Omental fat pad (tissue), 4 donors: ENCODE measurements around the gene BRD9. TPM values are rescaled to one million over a fixed set of nuclear protein-coding genes. Genes with fewer than 3 reads are reported as not detected.

ENCODE experiments used
- ATAC-seq: fragments of 150-250 bp; one replicate; pipeline ENCODE4 v1.9.1; 2016; ENCODE audit warnings: mild to moderate bottlenecking, moderate library complexity; ENCODE audit not compliant: low FRiP score
- DNase-seq: peaks from one replicate; pipeline ENCODE4 v3.0.0-alpha.2; 2019; ENCODE audit warnings: low spot score
- total RNA-seq, 4 donors: library from RNA; depleted of rRNA; stranded (reverse); fragments of >200 nt; gene quantifications; one replicate each; pipeline ENCODE4 v1.1.0, GENCODE V29; 2016
- TF ChIP-seq, protein P1 (sequence below), 3 donors: fragments of 450-650 bp; IDR thresholded peaks; one replicate each; pipeline ENCODE4 v1.5.1; 2016 to 2017; ENCODE audit warnings: antibody characterized with exemption in 3 of 3, mild to moderate bottlenecking in 3 of 3, moderate library complexity in 2 of 3

BRD9 gene
- total RNA-seq, 4 donors from 2014 or later: 24.0 to 53.2 (median 36.7) TPM

DNA sequence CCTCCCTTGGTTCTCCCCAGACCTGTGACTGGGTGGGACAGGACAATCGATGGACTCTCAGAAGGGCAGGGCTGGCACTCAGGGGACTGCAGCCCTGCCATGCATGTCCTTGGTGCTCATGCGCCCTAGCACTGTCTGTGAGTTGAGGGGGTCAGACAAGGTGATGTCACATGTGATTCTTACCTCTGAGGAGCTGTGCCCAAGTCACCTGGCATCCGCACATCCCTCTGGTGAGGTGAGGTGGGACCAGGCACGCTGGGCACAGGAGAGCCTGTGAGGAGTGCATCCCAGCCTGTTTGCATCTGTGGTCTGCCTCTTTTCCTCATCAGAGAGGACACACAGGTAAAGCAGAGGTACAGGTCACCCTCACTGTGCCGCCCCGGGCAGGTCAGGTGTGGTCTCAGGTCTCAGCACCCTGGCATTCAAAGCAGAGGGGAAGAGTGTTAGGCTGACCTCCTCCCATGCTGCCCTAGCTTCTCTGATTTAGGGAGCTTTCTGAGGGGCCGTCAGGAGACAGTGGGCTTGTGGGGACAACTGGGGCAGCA lies 14.8 kb upstream of the BRD9 start:
- DNase-seq (no peak), ATAC-seq (no peak)
- TF ChIP-seq, protein P1, sequence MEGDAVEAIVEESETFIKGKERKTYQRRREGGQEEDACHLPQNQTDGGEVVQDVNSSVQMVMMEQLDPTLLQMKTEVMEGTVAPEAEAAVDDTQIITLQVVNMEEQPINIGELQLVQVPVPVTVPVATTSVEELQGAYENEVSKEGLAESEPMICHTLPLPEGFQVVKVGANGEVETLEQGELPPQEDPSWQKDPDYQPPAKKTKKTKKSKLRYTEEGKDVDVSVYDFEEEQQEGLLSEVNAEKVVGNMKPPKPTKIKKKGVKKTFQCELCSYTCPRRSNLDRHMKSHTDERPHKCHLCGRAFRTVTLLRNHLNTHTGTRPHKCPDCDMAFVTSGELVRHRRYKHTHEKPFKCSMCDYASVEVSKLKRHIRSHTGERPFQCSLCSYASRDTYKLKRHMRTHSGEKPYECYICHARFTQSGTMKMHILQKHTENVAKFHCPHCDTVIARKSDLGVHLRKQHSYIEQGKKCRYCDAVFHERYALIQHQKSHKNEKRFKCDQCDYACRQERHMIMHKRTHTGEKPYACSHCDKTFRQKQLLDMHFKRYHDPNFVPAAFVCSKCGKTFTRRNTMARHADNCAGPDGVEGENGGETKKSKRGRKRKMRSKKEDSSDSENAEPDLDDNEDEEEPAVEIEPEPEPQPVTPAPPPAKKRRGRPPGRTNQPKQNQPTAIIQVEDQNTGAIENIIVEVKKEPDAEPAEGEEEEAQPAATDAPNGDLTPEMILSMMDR (IDR thresholded peaks at IDR 0.05): no peak

- TF ChIP-seq, protein P1 (IDR thresholded peaks at IDR 0.05): no peak
- DNase-seq (no peak), ATAC-seq (no peak)
Observed at GRCh38 chr5:905139-905642, 12.6 kb upstream of the BRD9 start.

DNA sequence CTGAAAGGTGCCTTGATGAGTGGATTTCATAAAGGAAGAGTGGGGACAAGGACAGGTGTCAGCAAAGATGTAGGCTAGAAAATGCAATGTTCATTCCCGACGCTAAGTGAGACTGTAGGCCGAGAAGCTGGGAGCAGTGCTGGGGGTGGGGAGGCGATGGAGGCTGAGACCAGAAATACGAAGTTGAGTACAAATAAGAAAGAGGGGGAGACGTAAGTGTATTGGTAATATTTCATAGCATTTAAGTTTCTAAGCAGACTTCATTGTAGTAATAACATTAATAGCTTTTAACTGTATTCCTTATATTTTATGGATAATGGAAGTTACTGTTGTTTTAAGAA lies 11.1 kb upstream of the BRD9 start:
- TF ChIP-seq, protein P1 (IDR thresholded peaks at IDR 0.05): no peak
- ATAC-seq: no peak

DNA sequence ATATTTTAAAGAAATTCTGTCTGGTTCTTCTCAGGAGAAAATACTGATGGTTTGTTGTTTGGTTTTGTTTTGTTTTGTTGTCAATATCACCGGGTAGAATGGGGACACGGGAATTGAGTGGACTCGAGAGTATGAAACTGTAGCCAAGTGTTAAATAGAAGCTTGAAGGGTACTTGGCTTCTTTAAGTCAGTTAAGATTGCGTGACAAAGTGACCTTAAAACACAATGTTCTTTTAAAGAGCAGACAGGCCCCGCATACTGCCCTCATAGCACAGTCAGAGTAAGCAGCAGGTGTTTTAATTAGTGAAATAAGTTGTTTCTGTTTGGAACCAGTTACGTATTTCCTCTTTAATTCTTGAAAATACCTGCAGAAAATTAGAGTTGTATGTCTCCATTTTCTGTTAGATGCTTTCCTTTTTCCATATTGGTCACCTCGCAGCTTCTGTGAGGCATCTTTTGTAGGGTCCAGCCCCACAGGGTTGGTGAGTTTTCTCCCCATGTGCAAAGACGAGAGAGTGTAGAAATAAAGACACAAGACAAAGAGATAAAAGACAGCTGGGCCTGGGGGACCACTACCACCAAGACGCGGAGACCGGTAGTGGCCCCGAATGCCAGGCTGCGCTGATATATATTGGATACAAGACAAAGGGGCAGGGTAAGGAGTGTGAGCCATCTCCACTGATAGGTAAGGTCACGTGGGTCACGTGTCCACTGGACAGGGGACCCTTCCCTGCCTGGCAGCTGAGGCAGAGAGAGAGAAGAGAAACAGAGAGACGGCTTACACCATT lies 9.7 kb upstream of the BRD9 start:
- ATAC-seq: no peak
- TF ChIP-seq, protein P1 (IDR thresholded peaks at IDR 0.05): no peak
- DNase-seq: no peak

More for the DNA sequence above, 11.1 kb upstream of the BRD9 start:
- DNase-seq: no peak

GRCh38 chr5:900781-901180 lies 8.2 kb upstream of the BRD9 start:
- no peak for ATAC-seq
- DNase-seq: no peak

DNA sequence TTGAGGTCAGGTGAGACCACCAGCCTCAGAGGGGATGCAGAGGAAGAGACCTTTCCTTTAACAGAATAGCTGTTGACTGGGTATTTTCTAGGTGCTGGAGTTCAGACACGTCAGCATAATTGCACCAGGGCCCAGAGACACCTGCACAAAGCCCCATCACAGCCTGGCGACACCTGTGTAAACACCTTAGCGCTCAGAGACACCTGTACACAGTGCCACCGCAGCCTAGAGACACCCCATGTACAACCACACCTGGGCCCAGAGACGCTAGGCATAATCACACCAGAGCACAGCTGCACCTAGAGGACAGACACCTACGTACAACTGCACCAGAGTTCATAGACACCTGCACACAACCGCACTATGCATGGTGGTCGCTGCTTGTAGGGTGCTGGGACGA lies 1.1 kb upstream of the BRD9 start:
- TF ChIP-seq, protein P1 (IDR thresholded peaks at IDR 0.05): no peak
- no peak for DNase-seq
- no peak for ATAC-seq

More at GRCh38 chr5:900781-901180, 8.2 kb upstream of the BRD9 start:
- TF ChIP-seq, protein P1 (IDR thresholded peaks at IDR 0.05): no peak

DNA sequence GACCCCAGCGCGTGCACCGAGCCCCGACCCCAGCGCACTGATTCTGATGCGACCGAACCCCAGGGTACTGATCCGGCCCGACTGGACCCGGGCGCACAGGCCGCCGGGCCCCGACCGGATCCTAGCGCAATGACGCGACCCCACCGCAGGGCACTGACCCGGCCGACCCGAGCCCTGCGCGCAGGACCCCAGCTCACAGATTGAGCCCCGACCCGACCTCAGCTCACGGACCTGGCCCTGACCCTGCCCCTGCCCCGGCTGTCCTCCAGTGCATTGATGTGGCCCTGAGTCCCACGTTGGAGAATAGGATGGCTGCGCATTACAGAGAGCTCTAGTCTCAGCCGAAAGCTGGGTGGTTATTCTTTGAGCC lies 521 bp upstream of the BRD9 start:
- DNase-seq (no peak), ATAC-seq (no peak)
- TF ChIP-seq, protein P1 (IDR thresholded peaks at IDR 0.05): no peak
